Measurements from ENCODE around the gene PDX1. TPM values are rescaled to one million over a fixed set of nuclear protein-coding genes. Genes with fewer than 3 reads are reported as not detected.

The PDX1 gene
- total and polyA plus RNA-seq, 3 donors from 2014 or later: 0.12 to 0.24 TPM; not detected in 1

- Histone ChIP-seq H3K4me3 (no peak overlapping the region), H3K36me3 (ENCODE audit: low read depth, missing control alignments) (no peaks in the 10 kb centered on the region), H3K27me3 (no peaks in the 10 kb centered on the region), H3K9me3 (no peaks in the 10 kb centered on the region), H3K4me1 (peaks cover 15% of the 10 kb centered on the region), H3K27ac (no peak overlapping the region)
- DNase-seq: no peak
- 42 to 51% methylated on average over 5 of the region's 5 CpGs for WGBS, 2 donors
- TF ChIP-seq POLR2A (IDR thresholded peaks at IDR 0.05): no peak
- TF ChIP-seq CTCF (IDR thresholded peaks at IDR 0.05): no peak
- intact Hi-C loops (cut with DNase I; ENCODE audit: low total_unique reads): loop anchor here (10.0 kb wide), 1 partner anchor 132 kb away; no protein-coding TSS in a partner anchor
These were observed 36.9 kb downstream of the PDX1 start for GRCh38 chr13:27956576-27957300.

GRCh38 chr13:27959976-27960361, 40.2 kb downstream of the PDX1 start:
- DNase-seq: no peak
- 21 to 25% methylated on average over 12 to 14 of the region's 14 CpGs for WGBS, 2 donors
- H3K27ac ChIP-seq: no peak overlapping the region
- no peaks in the 10 kb centered on the region for H3K36me3 ChIP-seq (ENCODE audit: low read depth, missing control alignments)
- H3K27me3 ChIP-seq: no peaks in the 10 kb centered on the region
- peak overlapping the region; percentile 12 to 51 for H3K4me3 ChIP-seq
- no peak for TF ChIP-seq CTCF (IDR thresholded peaks at IDR 0.05)
- H3K9me3 ChIP-seq: no peaks in the 10 kb centered on the region
- peaks cover 6% of the 10 kb centered on the region for H3K4me1 ChIP-seq
- intact Hi-C loops (cut with DNase I; ENCODE audit: low total_unique reads): loop anchor here (10.0 kb wide), 1 partner anchor 135 kb away; no protein-coding TSS in a partner anchor

- H3K4me1 ChIP-seq: peaks cover 6% of the 10 kb centered on the region
- H3K27ac ChIP-seq: no peak overlapping the region
- peak; percentile 62 for DNase-seq
- TF ChIP-seq POLR2A (IDR thresholded peaks at IDR 0.05): no peak
- TF ChIP-seq CTCF (IDR thresholded peaks at IDR 0.05): peak in 1 of 3 experiments; percentile 34
- no peaks in the 10 kb centered on the region for H3K36me3 ChIP-seq (ENCODE audit: low read depth, missing control alignments)
- no peaks in the 10 kb centered on the region for H3K27me3 ChIP-seq
- no peaks in the 10 kb centered on the region for H3K9me3 ChIP-seq
- 2 to 4% methylated on average over 11 to 44 of the region's 73 CpGs for whole genome bisulfite sequencing, 2 donors
- intact Hi-C loops (cut with DNase I; ENCODE audit: low total_unique reads): no loop called here
- peak overlapping the region; percentile 12 to 51 for H3K4me3 ChIP-seq
These were observed 40.8 kb downstream of the PDX1 start for GRCh38 chr13:27960362-27961226.

GRCh38 chr13:27961227-27962085, 41.7 kb downstream of the PDX1 start:
- Histone ChIP-seq H3K4me3 (peak overlapping the region; percentile 3 to 51), H3K9me3 (no peaks in the 10 kb centered on the region), H3K27me3 (no peaks in the 10 kb centered on the region), H3K4me1 (peaks cover 12% of the 10 kb centered on the region), H3K27ac (no peak overlapping the region), H3K36me3 (ENCODE audit: low read depth, missing control alignments) (no peaks in the 10 kb centered on the region)
- intact Hi-C loops (cut with DNase I; ENCODE audit: low total_unique reads): no loop called here
- no peak for DNase-seq
- no peak for TF ChIP-seq POLR2A (IDR thresholded peaks at IDR 0.05)
- no peak for TF ChIP-seq CTCF (IDR thresholded peaks at IDR 0.05)
- WGBS, 2 donors: 14% methylated on average over 16 to 20 of the region's 25 CpGs

Measured in testis (tissue), 3 donors.